ENCODE measurements around the gene PPP1R14B.

DNA sequence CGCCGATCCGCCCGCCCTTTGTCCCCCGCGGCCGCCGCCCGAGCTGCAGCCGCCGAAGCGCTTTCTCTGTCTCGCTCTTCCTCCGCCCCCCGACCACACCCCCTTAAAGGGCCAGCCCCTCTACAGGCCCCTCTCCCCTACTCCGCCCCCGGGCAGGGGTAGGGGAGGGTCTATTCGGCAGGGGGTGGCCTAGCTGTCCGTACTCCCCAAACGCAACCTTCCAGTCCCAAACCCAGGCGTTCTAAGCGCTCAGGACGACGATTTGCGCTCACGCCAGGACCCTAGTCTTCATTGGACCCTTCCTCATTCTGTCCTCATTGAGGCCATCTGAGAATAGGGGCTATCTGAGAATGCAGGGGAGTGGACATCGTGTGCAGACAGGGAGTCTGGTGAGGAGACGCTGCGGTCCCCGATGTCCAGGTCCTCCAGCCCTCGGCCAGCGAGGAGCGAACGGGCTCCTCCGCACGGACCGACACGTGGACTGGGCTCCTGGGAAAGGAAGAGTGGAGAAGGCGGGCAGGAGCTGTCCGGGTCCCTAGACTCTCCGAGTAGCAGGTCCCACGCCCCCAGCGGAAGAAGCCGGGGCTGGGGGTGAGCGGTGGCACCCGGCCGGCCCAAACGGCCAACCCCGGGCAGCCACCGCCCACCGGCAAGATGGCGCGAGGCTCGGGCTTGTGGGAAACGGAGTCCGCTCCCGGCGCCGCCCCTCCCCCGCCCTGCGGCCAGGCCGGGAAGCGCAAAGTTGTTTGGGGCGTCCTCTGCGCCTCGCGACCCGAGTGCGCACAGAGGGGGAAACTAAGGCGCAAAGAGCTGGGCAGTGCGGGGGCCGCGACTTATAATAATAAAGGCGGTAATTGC lies at the start of gene PPP1R14B:
- TF ChIP-seq, protein P1, sequence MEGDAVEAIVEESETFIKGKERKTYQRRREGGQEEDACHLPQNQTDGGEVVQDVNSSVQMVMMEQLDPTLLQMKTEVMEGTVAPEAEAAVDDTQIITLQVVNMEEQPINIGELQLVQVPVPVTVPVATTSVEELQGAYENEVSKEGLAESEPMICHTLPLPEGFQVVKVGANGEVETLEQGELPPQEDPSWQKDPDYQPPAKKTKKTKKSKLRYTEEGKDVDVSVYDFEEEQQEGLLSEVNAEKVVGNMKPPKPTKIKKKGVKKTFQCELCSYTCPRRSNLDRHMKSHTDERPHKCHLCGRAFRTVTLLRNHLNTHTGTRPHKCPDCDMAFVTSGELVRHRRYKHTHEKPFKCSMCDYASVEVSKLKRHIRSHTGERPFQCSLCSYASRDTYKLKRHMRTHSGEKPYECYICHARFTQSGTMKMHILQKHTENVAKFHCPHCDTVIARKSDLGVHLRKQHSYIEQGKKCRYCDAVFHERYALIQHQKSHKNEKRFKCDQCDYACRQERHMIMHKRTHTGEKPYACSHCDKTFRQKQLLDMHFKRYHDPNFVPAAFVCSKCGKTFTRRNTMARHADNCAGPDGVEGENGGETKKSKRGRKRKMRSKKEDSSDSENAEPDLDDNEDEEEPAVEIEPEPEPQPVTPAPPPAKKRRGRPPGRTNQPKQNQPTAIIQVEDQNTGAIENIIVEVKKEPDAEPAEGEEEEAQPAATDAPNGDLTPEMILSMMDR (IDR thresholded peaks at IDR 0.05): no peak
- TF ChIP-seq POLR2A (IDR thresholded peaks at IDR 0.05): no peak

Measured in lower leg skin (tissue), 3 donors.